Adrenal gland (tissue), 12 donors: ENCODE data around the gene PACRG. TPM values are rescaled to one million over a fixed set of nuclear protein-coding genes. Genes with fewer than 3 reads are reported as not detected.

Experiments used
- DNase-seq, 7 donors: peaks; one replicate each; pipeline ENCODE4 v3.0.0-alpha.2; 2019 to 2020
- H3K27ac ChIP-seq, 5 donors: fragments of 200-600 bp; sonication (generic) in 4 of 5; 1 replicate in 3 of 5; 2 replicates in 2 of 5; pipeline versions ENCODE4 v1.5.1 to v1.8.0; 2016 to 2020; ENCODE audit warnings: mild to moderate bottlenecking in 1 of 5
- H3K27me3 ChIP-seq: fragments of 200-600 bp; 2 replicates; pipeline ENCODE4 v1.8.0; 2021
- H3K36me3 ChIP-seq, 2 donors: fragments of 200-600 bp; replicated peaks in 1 of 2; 1 replicate in 1 of 2; 2 replicates in 1 of 2; pipeline versions ENCODE4 v1.5.1 to v1.8.0; 2018 to 2022
- H3K4me1 ChIP-seq, 2 donors: fragments of 200-600 bp; replicated peaks in 1 of 2; 1 replicate in 1 of 2; 2 replicates in 1 of 2; pipeline versions ENCODE4 v1.5.1 to v1.8.0; 2018 to 2021
- H3K4me3 ChIP-seq, 4 donors: fragments of 200-600 bp; sonication (generic) in 3 of 4; one replicate each; pipeline ENCODE4 v1.5.1; 2016 to 2018
- H3K9me3 ChIP-seq, 3 donors: fragments of 200-600 bp; sonication (generic) in 1 of 3; replicated peaks in 1 of 3; 1 replicate in 2 of 3; 2 replicates in 1 of 3; pipeline versions ENCODE4 v1.5.1 to v1.8.0; 2016 to 2021
- POLR2A ChIP-seq, 2 donors: fragments of 450-650 bp; IDR thresholded peaks; one replicate each; pipeline ENCODE4 v1.6.1; 2017; ENCODE audit warnings: antibody characterized with exemption in 2 of 2, mild to moderate bottlenecking in 2 of 2, moderate library complexity in 1 of 2
- WGBS, 4 donors: extraction: QIAGEN DNeasy Blood & Tissue Kit in 2 of 4; methylation state at CpG; one replicate each; pipeline versions ENCODE4 v1.1.5 to v1.1.7; 2013 to 2017; 5-methylcytosine and 5-hydroxymethylcytosine counted together
- intact Hi-C, 2 donors: fragments of 100-400 bp; cut with DNase I; formaldehyde crosslinking; loops; one replicate each; pipeline versions ENCODE4 v1.14.1 to v1.15.0; 2022 to 2023
- polyA plus RNA-seq, 3 donors: library from polyadenylated mRNA; stranded (reverse); fragments of 200-250 nt in 2 of 3; fragments of 350-450 nt in 1 of 3; fragmentation: Illumina TruSeq in 1 of 3; extraction: RNeasy Lipid Tissue Mini Kit (QIAGEN cat#74804) in 1 of 3; gene quantifications; one replicate each; pipeline ENCODE4 v1.2.3, GENCODE V29; 2013 to 2014
- total RNA-seq, 9 donors: library from RNA; depleted of rRNA in 4 of 9; stranded (reverse); fragments of >200 nt in 4 of 9; fragments of 120-200 nt in 1 of 9; fragmentation: NEBNext Ultra II Directional in 1 of 9; extraction: Animal tissue kit (Norgen Biotek cat#: 25700) in 1 of 9; gene quantifications; one replicate each; pipeline versions ENCODE4 v1.1.0 to v1.2.4, GENCODE V29; 2013 to 2023
- TF ChIP-seq, protein P1 (sequence below), 6 experiments: fragments of 450-650 bp in 4 of 6; fragments of 200-600 bp in 2 of 6; sonication (generic) in 1 of 6; IDR thresholded peaks; 1 replicate in 5 of 6; 2 replicates in 1 of 6; pipeline versions ENCODE4 v1.5.1 to v1.8.0; 2016 to 2021; ENCODE audit warnings: antibody characterized with exemption in 6 of 6, mild to moderate bottlenecking in 2 of 6, moderate library complexity in 1 of 6
- donor health status: healthy with polysubstance abuse.
- donor health status: Bipolar disorder and iron deficiency.
- donor health status: DM: yes; HTN: yes; CAD: no.
- donor health status: DM: no; HTN: no; CAD: no.
- donor health status: DM: no; HTN: no; CAD: no.
- donor health status: DM: yes; HTN: yes; CAD: no.

PACRG gene
- total and polyA plus RNA-seq, 12 donors: 0.18 to 6.1 (median 1.4) TPM

DNA sequence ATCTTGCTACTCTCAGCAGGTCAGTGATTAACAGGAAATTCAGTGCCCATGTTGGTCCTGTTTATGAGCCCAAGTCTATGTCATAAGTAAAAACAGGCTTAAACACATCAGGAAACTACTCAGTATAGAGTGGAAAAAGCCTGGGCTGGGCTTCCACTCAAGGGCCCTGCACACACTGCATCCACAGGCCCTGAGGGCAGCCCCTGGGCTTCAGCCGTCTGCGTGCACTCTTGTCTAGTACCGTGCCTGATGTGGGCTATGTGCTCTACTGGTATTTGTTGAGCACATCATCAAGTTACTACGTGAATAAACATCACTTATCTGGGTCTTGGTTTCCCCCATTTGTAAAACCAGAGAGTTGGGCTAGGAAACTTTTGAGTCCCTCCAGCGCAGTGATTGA, 135.2 kb downstream of the PACRG start:
- intact Hi-C loops: no loop called here
- Histone ChIP-seq H3K27me3 (no peaks in the 10 kb centered on the region), H3K27ac (no peak overlapping the region), H3K4me3 (no peak overlapping the region), H3K9me3 (no peaks in the 10 kb centered on the region), H3K36me3 (no peaks in the 10 kb centered on the region), H3K4me1 (no peaks in the 10 kb centered on the region)
- 82 to 95% (median 93%) methylated on average over 5 of the region's 5 CpGs for WGBS, 4 donors
- no peak for DNase-seq
- TF ChIP-seq, protein P1, sequence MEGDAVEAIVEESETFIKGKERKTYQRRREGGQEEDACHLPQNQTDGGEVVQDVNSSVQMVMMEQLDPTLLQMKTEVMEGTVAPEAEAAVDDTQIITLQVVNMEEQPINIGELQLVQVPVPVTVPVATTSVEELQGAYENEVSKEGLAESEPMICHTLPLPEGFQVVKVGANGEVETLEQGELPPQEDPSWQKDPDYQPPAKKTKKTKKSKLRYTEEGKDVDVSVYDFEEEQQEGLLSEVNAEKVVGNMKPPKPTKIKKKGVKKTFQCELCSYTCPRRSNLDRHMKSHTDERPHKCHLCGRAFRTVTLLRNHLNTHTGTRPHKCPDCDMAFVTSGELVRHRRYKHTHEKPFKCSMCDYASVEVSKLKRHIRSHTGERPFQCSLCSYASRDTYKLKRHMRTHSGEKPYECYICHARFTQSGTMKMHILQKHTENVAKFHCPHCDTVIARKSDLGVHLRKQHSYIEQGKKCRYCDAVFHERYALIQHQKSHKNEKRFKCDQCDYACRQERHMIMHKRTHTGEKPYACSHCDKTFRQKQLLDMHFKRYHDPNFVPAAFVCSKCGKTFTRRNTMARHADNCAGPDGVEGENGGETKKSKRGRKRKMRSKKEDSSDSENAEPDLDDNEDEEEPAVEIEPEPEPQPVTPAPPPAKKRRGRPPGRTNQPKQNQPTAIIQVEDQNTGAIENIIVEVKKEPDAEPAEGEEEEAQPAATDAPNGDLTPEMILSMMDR (IDR thresholded peaks at IDR 0.05): no peak
- TF ChIP-seq POLR2A (IDR thresholded peaks at IDR 0.05): no peak

- H3K27ac ChIP-seq: no peak overlapping the region
- H3K27me3 ChIP-seq: no peaks in the 10 kb centered on the region
- DNase-seq: no peak
- intact Hi-C loops: no loop called here
- H3K4me1 ChIP-seq: no peaks in the 10 kb centered on the region
- H3K4me3 ChIP-seq: no peak overlapping the region
- no peak for TF ChIP-seq POLR2A (IDR thresholded peaks at IDR 0.05)
- TF ChIP-seq, protein P1 (IDR thresholded peaks at IDR 0.05): no peak
- H3K9me3 ChIP-seq: no peaks in the 10 kb centered on the region
- H3K36me3 ChIP-seq: no peaks in the 10 kb centered on the region
- WGBS, 4 donors: 89 to 95% (median 90%) methylated on average over 1 of the region's 1 CpG
Measured at GRCh38 chr6:162863821-162864220, 136.0 kb downstream of the PACRG start.

DNA sequence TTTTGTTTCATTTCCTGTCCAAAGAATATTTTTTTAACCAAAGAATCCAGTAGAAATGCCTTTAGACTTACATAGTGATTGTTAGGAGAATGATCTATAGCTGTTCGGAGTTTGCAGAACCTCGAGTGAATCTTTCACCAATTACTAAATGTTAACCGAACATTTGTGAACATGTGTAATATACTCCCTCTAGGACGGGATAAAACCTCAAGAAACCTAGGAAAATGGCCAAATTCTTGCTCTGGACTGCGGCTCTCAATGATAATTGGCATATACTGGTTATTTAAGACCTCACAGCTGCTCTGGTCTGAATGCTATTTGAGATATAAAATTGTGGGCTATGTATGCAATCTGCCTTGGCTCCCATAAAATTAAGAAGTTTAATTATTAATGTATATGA, 137.1 kb downstream of the PACRG start:
- DNase-seq: no peak
- Histone ChIP-seq H3K4me3 (no peak overlapping the region), H3K27me3 (no peaks in the 10 kb centered on the region), H3K36me3 (no peaks in the 10 kb centered on the region), H3K27ac (no peak overlapping the region), H3K9me3 (no peaks in the 10 kb centered on the region), H3K4me1 (no peaks in the 10 kb centered on the region)
- intact Hi-C loops: no loop called here
- TF ChIP-seq, protein P1 (IDR thresholded peaks at IDR 0.05): no peak
- no peak for TF ChIP-seq POLR2A (IDR thresholded peaks at IDR 0.05)
- 66 to 78% (median 72%) methylated on average over 5 of the region's 5 CpGs for WGBS, 4 donors

GRCh38 chr6:162866656-162867055, 138.9 kb downstream of the PACRG start:
- no peaks in the 10 kb centered on the region for H3K4me1 ChIP-seq
- 51 to 67% (median 59%) methylated on average over 1 of the region's 1 CpG for WGBS, 4 donors
- no peak for DNase-seq
- intact Hi-C loops: no loop called here
- H3K36me3 ChIP-seq: no peaks in the 10 kb centered on the region
- H3K27me3 ChIP-seq: no peaks in the 10 kb centered on the region
- H3K27ac ChIP-seq: no peak overlapping the region
- TF ChIP-seq POLR2A (IDR thresholded peaks at IDR 0.05): no peak
- TF ChIP-seq, protein P1 (IDR thresholded peaks at IDR 0.05): no peak
- no peak overlapping the region for H3K4me3 ChIP-seq
- no peaks in the 10 kb centered on the region for H3K9me3 ChIP-seq
